Embryonic facial prominence (tissue), 1 donor: Measurements from ENCODE around the gene SPTBN5.

Experiments
- DNase-seq: peaks from one replicate; pipeline ENCODE4 v3.0.0-alpha.2; 2016; ENCODE audit errors: extremely low spot score

Gene SPTBN5

GRCh38 chr15:41926185-41927056 is 32.6 kb upstream of the SPTBN5 start:
- no peak for DNase-seq

GRCh38 chr15:41925086-41925608 is 31.3 kb upstream of the SPTBN5 start:
- DNase-seq = no peak

GRCh38 chr15:41923401-41923997 is 29.6 kb upstream of the SPTBN5 start:
- no peak for DNase-seq

GRCh38 chr15:41922353-41922752 is 28.5 kb upstream of the SPTBN5 start:
- no peak for DNase-seq

- no peak for DNase-seq
These were observed 27.8 kb upstream of the SPTBN5 start for GRCh38 chr15:41921639-41922038.

- no peak for DNase-seq
These were observed 27.3 kb upstream of the SPTBN5 start for GRCh38 chr15:41921167-41921566.

GRCh38 chr15:41919954-41920538 is 26.2 kb upstream of the SPTBN5 start:
- DNase-seq = no peak

- no peak for DNase-seq
These were observed 25.5 kb upstream of the SPTBN5 start for GRCh38 chr15:41919201-41919820.

GRCh38 chr15:41918506-41919126 is 24.8 kb upstream of the SPTBN5 start:
- no peak for DNase-seq

- no peak for DNase-seq
These were observed 24.0 kb upstream of the SPTBN5 start for GRCh38 chr15:41917767-41918430.

- no peak for DNase-seq
These were observed 21.6 kb upstream of the SPTBN5 start for GRCh38 chr15:41915255-41915994.

GRCh38 chr15:41914411-41914810 is 20.6 kb upstream of the SPTBN5 start:
- DNase-seq = no peak

GRCh38 chr15:41913256-41913655 is 19.4 kb upstream of the SPTBN5 start:
- DNase-seq = no peak

GRCh38 chr15:41911691-41912345 is 18.0 kb upstream of the SPTBN5 start:
- DNase-seq = no peak

- no peak for DNase-seq
These were observed 15.0 kb upstream of the SPTBN5 start for GRCh38 chr15:41908736-41909461.

GRCh38 chr15:41907141-41907540 is 13.3 kb upstream of the SPTBN5 start:
- no peak for DNase-seq

- DNase-seq = no peak
These were observed 12.8 kb upstream of the SPTBN5 start for GRCh38 chr15:41906608-41907007.

GRCh38 chr15:41905036-41905793 is 11.4 kb upstream of the SPTBN5 start:
- no peak for DNase-seq
